HG03097 (cell line): ENCODE results near the gene USP6.
"Not testable (repeated sequence)": the region's sequence is repeated elsewhere in the genome, so short reads cannot be mapped to it uniquely, and the experiment has no call there.

Experiments used
- ATAC-seq: cut with Tn5 transposase; IDR thresholded peaks from one replicate; pipeline ENCODE4 v1.9.1; 2021; ENCODE audit not compliant: unreplicated experiment, low FRiP score

USP6 gene

GRCh38 chr17:5183410-5183793 lies 67.6 kb downstream of the USP6 start:
- no peak for ATAC-seq

DNA sequence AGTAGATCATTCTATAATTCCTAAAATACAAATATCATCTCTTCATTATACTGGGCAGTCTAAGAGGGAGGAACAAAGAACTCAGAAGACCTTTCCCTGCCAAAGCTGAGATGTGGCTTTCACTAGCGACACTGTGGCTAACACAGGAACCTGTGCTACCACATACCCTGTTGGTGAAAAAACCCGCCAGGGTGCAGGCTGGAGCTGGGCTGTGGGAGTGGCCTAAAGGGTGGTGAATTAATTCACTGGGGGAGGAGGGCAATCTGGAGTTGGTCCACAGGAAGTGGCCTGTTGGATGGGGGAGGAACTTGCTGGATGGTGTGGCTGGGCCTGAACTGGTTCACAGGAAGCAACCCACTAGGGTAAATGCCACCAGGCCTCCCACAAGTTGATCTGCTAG lies 68.5 kb downstream of the USP6 start:
- no peak for ATAC-seq

- peak; percentile 98 for ATAC-seq
Measured at GRCh38 chr17:5191541-5192417, 75.9 kb downstream of the USP6 start, which contains the start of gene ZNF594. Gene ZNF594, minus strand, starts transcription at chr17:5191868. Its CDS starts 7,612 bp downstream, at chr17:5184256.

GRCh38 chr17:5194346-5194745 lies 78.5 kb downstream of the USP6 start:
- no peak for ATAC-seq

DNA sequence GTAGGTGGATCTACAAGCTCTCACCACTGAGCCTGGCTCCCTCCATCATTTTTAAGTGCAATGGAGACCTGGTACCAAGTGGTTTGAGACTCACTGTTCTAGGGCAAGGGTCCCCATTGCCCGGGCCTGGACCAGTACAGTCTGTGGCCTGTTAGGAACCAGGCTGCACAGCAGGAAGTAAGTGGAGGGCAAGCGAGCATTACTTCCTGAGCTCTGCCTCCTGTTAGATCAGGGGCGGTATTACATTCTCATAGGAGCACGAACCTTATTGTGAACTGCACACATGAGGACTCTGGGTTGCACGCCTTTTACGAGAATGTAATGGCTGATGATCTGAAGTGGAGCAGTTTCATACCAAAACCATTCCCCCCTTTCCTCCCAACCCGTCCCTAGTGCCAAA lies 82.6 kb downstream of the USP6 start:
- ATAC-seq, result no peak

DNA sequence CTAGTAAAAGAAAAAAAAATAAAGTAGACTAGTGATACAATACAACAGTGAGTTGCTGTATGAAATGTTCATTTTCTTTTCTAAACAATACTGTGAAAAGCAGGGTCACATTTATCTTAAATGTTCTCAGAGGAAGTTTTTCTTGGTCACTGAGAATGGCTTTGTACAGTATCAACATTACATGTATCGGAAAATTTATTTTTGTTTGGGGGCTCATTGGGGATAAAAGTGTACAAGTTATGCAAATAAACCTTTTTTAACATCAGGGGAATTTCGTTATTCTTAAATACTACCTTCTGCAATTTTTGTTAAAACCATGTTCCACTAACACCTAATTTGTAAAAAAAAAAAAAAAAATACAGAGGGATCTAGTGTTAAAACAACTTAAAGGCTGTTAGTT lies 84.5 kb downstream of the USP6 start:
- ATAC-seq, result no peak

- no peak for ATAC-seq
Measured at GRCh38 chr17:5201011-5201410, 85.2 kb downstream of the USP6 start.

GRCh38 chr17:5203178-5203907 lies 87.5 kb downstream of the USP6 start:
- ATAC-seq, result no peak

DNA sequence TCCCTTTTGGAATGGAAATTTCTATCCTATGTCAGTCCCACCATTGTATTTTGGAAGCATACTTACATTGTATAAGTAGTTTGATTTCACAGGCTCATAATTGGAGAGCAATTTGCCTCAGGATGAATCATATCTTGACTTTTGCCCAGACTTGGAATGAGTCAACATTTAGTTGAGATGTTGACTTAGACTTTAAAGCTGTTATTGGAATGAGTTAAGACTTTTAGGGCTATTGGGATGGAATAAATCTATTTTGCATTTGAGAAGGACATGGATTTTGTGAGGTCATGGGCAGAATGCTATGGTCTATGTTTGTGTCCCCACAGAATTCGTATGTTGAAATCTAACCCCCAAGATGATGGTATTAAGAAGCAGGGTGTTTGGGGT lies 88.1 kb downstream of the USP6 start:
- no peak for ATAC-seq

GRCh38 chr17:5209396-5209795 lies 93.6 kb downstream of the USP6 start:
- no peak for ATAC-seq

GRCh38 chr17:5210091-5210490 lies 94.3 kb downstream of the USP6 start:
- ATAC-seq, result no peak

DNA sequence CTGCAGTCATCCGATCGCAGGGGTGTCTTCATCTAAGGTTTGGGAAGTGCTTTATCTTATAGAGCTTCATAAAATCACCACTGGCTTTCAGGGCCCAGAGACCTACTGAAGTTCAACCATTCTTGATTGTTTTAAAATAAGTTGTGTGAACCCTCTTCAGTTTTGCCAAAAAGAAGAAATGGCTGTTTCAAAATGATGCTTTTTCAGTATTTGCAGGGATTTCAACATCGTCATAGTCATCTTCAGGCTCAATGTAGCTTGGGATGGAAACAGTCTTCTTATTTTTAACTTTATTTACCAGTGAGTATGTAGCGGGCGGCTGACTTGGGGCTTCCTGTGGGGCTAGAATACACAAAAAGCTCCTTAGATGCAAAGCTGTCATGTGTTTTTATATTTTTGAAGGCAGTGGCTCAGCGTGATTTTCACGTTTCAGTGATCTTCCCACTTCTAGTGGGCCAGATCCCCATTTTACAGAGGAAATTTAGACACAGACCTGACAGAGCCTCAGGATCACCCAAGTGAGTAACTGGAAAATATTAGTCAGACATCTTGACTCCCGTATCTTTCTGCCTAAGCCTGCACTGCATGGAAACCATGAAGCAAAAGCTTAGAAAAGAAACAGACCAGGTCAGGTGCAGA lies 94.9 kb downstream of the USP6 start:
- no peak for ATAC-seq

DNA sequence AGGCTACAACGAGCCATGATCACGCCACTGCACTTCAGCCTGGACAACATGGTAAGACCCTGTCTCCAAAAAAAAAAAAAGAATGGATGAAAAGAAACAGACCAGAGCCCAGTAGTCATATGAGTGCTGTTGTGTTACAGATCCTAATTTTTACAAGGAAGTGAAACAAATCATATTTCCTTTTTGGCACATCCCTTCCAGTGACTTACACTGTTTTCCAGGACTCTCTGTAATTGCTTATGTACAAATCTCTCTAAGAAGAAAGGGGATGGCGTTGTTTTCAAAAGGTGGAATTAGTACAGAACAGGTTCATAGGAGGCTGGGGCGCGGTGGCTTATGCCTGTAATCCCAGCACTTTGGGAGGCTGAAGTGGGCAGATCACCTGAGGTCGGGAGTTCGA lies 95.6 kb downstream of the USP6 start:
- no peak for ATAC-seq

GRCh38 chr17:5217562-5217961 lies 101.7 kb downstream of the USP6 start:
- ATAC-seq, result not testable (repeated sequence)

DNA sequence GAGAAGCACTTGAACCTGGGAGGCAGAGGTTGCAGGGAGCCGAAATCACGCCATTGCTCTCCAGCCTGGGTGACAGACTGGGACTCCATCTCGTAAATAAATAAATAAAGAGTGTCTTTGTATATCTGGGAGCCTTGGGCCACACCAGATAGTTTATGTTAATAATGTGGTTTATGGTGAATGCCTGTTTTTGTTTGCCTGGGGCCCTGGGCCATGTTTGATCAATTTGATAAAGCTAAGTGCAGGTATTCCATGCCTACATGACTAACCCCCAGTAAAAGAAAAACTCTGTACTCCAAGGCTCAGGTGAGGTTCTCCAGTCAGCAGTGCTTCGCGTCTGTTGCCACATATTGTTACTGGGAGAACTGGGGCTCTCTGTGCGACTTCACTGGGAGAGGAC lies 103.7 kb downstream of the USP6 start:
- no peak for ATAC-seq

DNA sequence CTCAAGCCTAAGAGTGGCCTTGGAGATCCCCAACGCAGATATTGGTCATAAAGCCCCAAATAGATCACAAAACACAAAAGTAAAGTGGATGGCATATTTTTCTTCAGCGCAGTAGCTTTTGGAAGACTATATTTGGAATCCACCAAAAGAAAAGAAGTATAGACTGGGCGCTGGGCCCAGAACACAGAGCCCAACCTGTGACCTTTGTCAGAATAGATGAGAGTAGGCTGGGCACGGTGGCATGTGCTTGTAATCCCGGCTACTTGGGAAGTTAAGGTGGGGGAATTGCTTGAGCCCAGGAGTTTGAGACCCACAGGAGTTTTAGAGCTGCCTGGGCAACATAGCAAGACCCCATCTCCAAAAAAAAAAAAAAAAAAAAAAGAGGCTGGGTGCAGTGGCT lies 104.2 kb downstream of the USP6 start:
- ATAC-seq, result no peak

- ATAC-seq, result not testable (repeated sequence)
Measured at GRCh38 chr17:5221912-5222311, 106.1 kb downstream of the USP6 start.
